Ishikawa (cell line): ENCODE data around the gene PCDH1.

Experiments
- CEBPB ChIP-seq: IDR thresholded peaks from 2 replicates; pipeline ENCODE4 v1.6.1; 2012
- CREB1 ChIP-seq: IDR thresholded peaks from 2 replicates; pipeline ENCODE4 v1.6.1; 2012; ENCODE audit warnings: low read depth
- EGR1 ChIP-seq: IDR thresholded peaks from 2 replicates; pipeline ENCODE4 v1.6.1; 2012
- EP300 ChIP-seq: IDR thresholded peaks from 2 replicates; pipeline ENCODE4 v1.6.1; 2012; ENCODE audit warnings: borderline replicate concordance
- FOXM1 ChIP-seq: IDR thresholded peaks from 2 replicates; pipeline ENCODE4 v1.6.1; 2012; ENCODE audit warnings: low read depth, borderline replicate concordance
- NFIC ChIP-seq: IDR thresholded peaks from 2 replicates; pipeline ENCODE4 v1.6.1; 2012
- RAD21 ChIP-seq: IDR thresholded peaks from 2 replicates; pipeline ENCODE4 v1.6.1; 2012; ENCODE audit warnings: low read depth
- TAF1 ChIP-seq: IDR thresholded peaks from 2 replicates; pipeline ENCODE4 v1.6.1; 2012; ENCODE audit warnings: low read depth, mild to moderate bottlenecking
- TCF12 ChIP-seq: IDR thresholded peaks from 2 replicates; pipeline ENCODE4 v1.6.1; 2012; ENCODE audit warnings: low read depth
- ZBTB7A ChIP-seq: IDR thresholded peaks from 2 replicates; pipeline ENCODE4 v1.6.1; 2012; ENCODE audit warnings: low read depth
- TF ChIP-seq, protein P1 (sequence below): IDR thresholded peaks from 2 replicates; pipeline ENCODE4 v1.6.1; 2012
- TF ChIP-seq, protein P2 (sequence below): IDR thresholded peaks from 2 replicates; pipeline ENCODE4 v1.6.1; 2012; ENCODE audit warnings: low read depth, mild to moderate bottlenecking
- TF ChIP-seq, protein P3 (sequence below): IDR thresholded peaks from 2 replicates; pipeline ENCODE4 v1.6.1; 2012

- no peak for TF ChIP-seq TCF12
- no peak for TF ChIP-seq CREB1
- TF ChIP-seq CEBPB = no peak
- TF ChIP-seq, protein P1, sequence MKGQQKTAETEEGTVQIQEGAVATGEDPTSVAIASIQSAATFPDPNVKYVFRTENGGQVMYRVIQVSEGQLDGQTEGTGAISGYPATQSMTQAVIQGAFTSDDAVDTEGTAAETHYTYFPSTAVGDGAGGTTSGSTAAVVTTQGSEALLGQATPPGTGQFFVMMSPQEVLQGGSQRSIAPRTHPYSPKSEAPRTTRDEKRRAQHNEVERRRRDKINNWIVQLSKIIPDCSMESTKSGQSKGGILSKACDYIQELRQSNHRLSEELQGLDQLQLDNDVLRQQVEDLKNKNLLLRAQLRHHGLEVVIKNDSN = no peak
- TF ChIP-seq EGR1 = no peak
- TF ChIP-seq TAF1 = no peak
- TF ChIP-seq RAD21 = no peak
- TF ChIP-seq, protein P2, sequence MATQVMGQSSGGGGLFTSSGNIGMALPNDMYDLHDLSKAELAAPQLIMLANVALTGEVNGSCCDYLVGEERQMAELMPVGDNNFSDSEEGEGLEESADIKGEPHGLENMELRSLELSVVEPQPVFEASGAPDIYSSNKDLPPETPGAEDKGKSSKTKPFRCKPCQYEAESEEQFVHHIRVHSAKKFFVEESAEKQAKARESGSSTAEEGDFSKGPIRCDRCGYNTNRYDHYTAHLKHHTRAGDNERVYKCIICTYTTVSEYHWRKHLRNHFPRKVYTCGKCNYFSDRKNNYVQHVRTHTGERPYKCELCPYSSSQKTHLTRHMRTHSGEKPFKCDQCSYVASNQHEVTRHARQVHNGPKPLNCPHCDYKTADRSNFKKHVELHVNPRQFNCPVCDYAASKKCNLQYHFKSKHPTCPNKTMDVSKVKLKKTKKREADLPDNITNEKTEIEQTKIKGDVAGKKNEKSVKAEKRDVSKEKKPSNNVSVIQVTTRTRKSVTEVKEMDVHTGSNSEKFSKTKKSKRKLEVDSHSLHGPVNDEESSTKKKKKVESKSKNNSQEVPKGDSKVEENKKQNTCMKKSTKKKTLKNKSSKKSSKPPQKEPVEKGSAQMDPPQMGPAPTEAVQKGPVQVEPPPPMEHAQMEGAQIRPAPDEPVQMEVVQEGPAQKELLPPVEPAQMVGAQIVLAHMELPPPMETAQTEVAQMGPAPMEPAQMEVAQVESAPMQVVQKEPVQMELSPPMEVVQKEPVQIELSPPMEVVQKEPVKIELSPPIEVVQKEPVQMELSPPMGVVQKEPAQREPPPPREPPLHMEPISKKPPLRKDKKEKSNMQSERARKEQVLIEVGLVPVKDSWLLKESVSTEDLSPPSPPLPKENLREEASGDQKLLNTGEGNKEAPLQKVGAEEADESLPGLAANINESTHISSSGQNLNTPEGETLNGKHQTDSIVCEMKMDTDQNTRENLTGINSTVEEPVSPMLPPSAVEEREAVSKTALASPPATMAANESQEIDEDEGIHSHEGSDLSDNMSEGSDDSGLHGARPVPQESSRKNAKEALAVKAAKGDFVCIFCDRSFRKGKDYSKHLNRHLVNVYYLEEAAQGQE = no peak
- TF ChIP-seq EP300 = no peak
- TF ChIP-seq NFIC = no peak
- TF ChIP-seq, protein P3, sequence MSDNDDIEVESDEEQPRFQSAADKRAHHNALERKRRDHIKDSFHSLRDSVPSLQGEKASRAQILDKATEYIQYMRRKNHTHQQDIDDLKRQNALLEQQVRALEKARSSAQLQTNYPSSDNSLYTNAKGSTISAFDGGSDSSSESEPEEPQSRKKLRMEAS = no peak
- TF ChIP-seq FOXM1 = no peak
- TF ChIP-seq ZBTB7A = no peak
Observed at GRCh38 chr5:141906972-141907371, 28.8 kb upstream of the PCDH1 start.
